Hippocampal formation (tissue), 2 donors: ENCODE results near the gene HECA.
"Not testable (repeated sequence)": the region's sequence is repeated elsewhere in the genome, so short reads cannot be mapped to it uniquely, and the experiment has no call there.

Source experiments
- DNase-seq, 2 donors: peaks; one replicate each; lab custom pipeline; 2025; lab: John Stamatoyannopoulos, UW

Gene HECA

GRCh38 chr6:139135578-139136545 lies 982 bp downstream of the HECA start:
- peak in 1 of 2 donors; percentile 22 for DNase-seq

- DNase-seq, result no peak
Observed at GRCh38 chr6:139137706-139138105, 2.8 kb downstream of the HECA start.

- DNase-seq, result not testable (repeated sequence)
Observed at GRCh38 chr6:139140854-139141253, 6.0 kb downstream of the HECA start.

- DNase-seq, result no peak
Observed at GRCh38 chr6:139142262-139142661, 7.4 kb downstream of the HECA start.

- no peak for DNase-seq
Observed at GRCh38 chr6:139143111-139143510, 8.2 kb downstream of the HECA start.

- no peak for DNase-seq
Observed at GRCh38 chr6:139144490-139145085, 9.7 kb downstream of the HECA start.

GRCh38 chr6:139145661-139146060 lies 10.8 kb downstream of the HECA start:
- no peak for DNase-seq

- DNase-seq, result no peak
Observed at GRCh38 chr6:139146317-139146726, 11.4 kb downstream of the HECA start.

GRCh38 chr6:139147628-139148027 lies 12.7 kb downstream of the HECA start:
- no peak for DNase-seq

- DNase-seq, result no peak
Observed at GRCh38 chr6:139148557-139149235, 13.8 kb downstream of the HECA start.

- peak in 1 of 2 donors; percentile 22 for DNase-seq
Observed at GRCh38 chr6:139149383-139149782, 14.5 kb downstream of the HECA start.

GRCh38 chr6:139150920-139151319 lies 16.0 kb downstream of the HECA start:
- DNase-seq, result no peak

GRCh38 chr6:139151425-139152087 lies 16.7 kb downstream of the HECA start:
- DNase-seq, result no peak

GRCh38 chr6:139152088-139152891 lies 17.4 kb downstream of the HECA start:
- no peak for DNase-seq

GRCh38 chr6:139152892-139153271 lies 18.0 kb downstream of the HECA start:
- no peak for DNase-seq

- DNase-seq, result no peak
Observed at GRCh38 chr6:139153855-139154254, 19.0 kb downstream of the HECA start.

- DNase-seq, result no peak
Observed at GRCh38 chr6:139154881-139155547, 20.1 kb downstream of the HECA start.

- no peak for DNase-seq
Observed at GRCh38 chr6:139156102-139156501, 21.2 kb downstream of the HECA start.

- DNase-seq, result no peak
Observed at GRCh38 chr6:139156551-139156950, 21.7 kb downstream of the HECA start.

GRCh38 chr6:139157086-139157485 lies 22.2 kb downstream of the HECA start:
- DNase-seq, result not testable (repeated sequence)

GRCh38 chr6:139159016-139159415 lies 24.1 kb downstream of the HECA start:
- no peak for DNase-seq
